MCF 10A (cell line): ENCODE results near the gene PAX2. TPM values are rescaled to one million over a fixed set of nuclear protein-coding genes. Genes with fewer than 3 reads are reported as not detected.

ENCODE experiments used
- BruUV-seq: library from RNA; stranded (reverse); fragments of 400-500 nt; replicated peaks from 2 replicates; lab custom pipeline; 2021; lab: Mats Ljungman, UMichigan
- CTCF ChIA-PET: fragments of 300-600 bp; sonication (Branson Sonifier 250); formaldehyde crosslinking; extraction: SDS; loops from one replicate; lab custom pipeline; 2021; ENCODE audit warnings: antibody characterized with exemption, inconsistent platforms; lab: Yijun Ruan, JAX
- POLR2A ChIA-PET: fragments of 300-600, 350-650 bp; sonication (Branson Sonifier 250); formaldehyde crosslinking; extraction: SDS; loops from one replicate; lab custom pipeline; 2020; ENCODE audit warnings: antibody characterized with exemption, inconsistent platforms; lab: Yijun Ruan, JAX
- DNase-seq: peaks from one replicate; pipeline ENCODE4 v3.0.0-alpha.2; 2018; ENCODE audit not compliant: unreplicated experiment
- H3K27ac Mint-ChIP-seq: one replicate; pipeline ENCODE4 v1.8.0; 2022; ENCODE audit warnings: mild to moderate bottlenecking, low read depth, mixed read lengths; ENCODE audit not compliant: unreplicated experiment
- H3K27me3 Mint-ChIP-seq: one replicate; pipeline ENCODE4 v1.8.0; 2022; ENCODE audit warnings: mixed read lengths; ENCODE audit not compliant: insufficient read depth, unreplicated experiment
- H3K36me3 Mint-ChIP-seq: one replicate; pipeline ENCODE4 v1.8.0; 2022; ENCODE audit warnings: mild to moderate bottlenecking, moderate library complexity, mixed read lengths; ENCODE audit not compliant: insufficient read depth, unreplicated experiment
- H3K4me1 Mint-ChIP-seq: one replicate; pipeline ENCODE4 v1.8.0; 2022; ENCODE audit warnings: mixed read lengths; ENCODE audit not compliant: insufficient read depth, unreplicated experiment
- H3K4me3 Mint-ChIP-seq: one replicate; pipeline ENCODE4 v1.8.0; 2022; ENCODE audit warnings: mild to moderate bottlenecking, moderate library complexity, mixed read lengths; ENCODE audit not compliant: unreplicated experiment
- H3K9me3 Mint-ChIP-seq: one replicate; pipeline ENCODE4 v1.8.0; 2022; ENCODE audit warnings: mixed read lengths; ENCODE audit not compliant: unreplicated experiment
- intact Hi-C: fragments of 100-400 bp; cut with micrococcal nuclease; formaldehyde crosslinking; loops from 2 replicates; pipeline ENCODE4 v1.14.1; 2022
- total RNA-seq: library from RNA; stranded (reverse); gene quantifications from 2 replicates; pipeline ENCODE4 v1.2.3, GENCODE V29; 2022
- TF ChIP-seq, protein P1 (sequence below): fragments of 200-600 bp; IDR thresholded peaks from one replicate; pipeline ENCODE4 v1.8.0; 2022; ENCODE audit warnings: antibody characterized with exemption, mild to moderate bottlenecking; ENCODE audit not compliant: unreplicated experiment

Gene PAX2
- total RNA-seq, 1 experiment from 2014 or later: not detected

DNA sequence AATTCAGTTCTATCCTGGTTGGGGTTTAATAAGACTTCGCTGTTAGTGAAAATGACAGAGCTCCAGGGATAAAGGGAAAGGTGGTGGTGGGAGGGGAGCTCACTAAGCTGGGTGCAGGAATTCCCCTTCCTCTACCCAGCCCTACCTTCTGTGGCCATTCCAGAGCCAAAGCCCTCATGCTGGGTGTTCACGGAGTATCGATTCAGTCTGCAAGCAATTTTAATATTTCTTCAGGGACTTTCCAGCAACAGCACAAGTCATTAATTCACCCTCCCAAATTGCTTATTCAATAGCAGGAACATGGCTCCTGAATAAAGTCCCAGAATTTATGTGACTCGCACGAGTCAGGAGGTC, 22.0 kb downstream of the PAX2 start:
- H3K27ac Mint-ChIP-seq: no peak overlapping the region
- DNase-seq: no peak
- no TSS peak for BruUV-seq
- H3K27me3 Mint-ChIP-seq: peaks cover 60% of the 10 kb centered on the region
- ChIA-PET POLR2A (no interaction called here), CTCF (interaction anchor here (1.1 kb wide), 1 partner anchor 23 kb away, joined by 3 read pairs; no protein-coding TSS in a partner anchor)
- H3K9me3 Mint-ChIP-seq: no peaks in the 10 kb centered on the region
- TF ChIP-seq, protein P1, sequence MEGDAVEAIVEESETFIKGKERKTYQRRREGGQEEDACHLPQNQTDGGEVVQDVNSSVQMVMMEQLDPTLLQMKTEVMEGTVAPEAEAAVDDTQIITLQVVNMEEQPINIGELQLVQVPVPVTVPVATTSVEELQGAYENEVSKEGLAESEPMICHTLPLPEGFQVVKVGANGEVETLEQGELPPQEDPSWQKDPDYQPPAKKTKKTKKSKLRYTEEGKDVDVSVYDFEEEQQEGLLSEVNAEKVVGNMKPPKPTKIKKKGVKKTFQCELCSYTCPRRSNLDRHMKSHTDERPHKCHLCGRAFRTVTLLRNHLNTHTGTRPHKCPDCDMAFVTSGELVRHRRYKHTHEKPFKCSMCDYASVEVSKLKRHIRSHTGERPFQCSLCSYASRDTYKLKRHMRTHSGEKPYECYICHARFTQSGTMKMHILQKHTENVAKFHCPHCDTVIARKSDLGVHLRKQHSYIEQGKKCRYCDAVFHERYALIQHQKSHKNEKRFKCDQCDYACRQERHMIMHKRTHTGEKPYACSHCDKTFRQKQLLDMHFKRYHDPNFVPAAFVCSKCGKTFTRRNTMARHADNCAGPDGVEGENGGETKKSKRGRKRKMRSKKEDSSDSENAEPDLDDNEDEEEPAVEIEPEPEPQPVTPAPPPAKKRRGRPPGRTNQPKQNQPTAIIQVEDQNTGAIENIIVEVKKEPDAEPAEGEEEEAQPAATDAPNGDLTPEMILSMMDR: no peak
- H3K36me3 Mint-ChIP-seq: no peaks in the 10 kb centered on the region
- intact Hi-C loops: no loop called here
- H3K4me1 Mint-ChIP-seq: no peaks in the 10 kb centered on the region
- no peak overlapping the region for H3K4me3 Mint-ChIP-seq

DNA sequence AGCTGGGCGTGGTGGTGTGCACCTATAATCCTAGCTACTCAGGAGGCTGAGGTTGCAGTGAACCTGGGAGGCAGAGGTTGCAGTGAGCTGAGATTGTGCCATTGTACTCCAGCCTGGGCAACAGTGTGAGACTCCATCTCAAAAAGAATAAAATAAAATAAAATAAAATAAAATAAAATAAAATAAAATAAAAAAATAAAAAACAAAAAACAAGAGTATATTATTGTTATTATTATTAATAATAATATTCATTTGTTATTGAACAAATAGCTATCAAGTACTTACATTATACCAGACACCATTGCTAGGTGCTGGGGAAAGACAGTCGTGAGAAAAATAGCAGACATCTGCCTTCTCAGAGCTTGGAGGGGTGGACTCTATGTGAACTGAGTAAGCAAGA, 24.1 kb downstream of the PAX2 start:
- CTCF ChIA-PET: interaction anchor here (0.5 to 0.6 kb wide), 4 partner anchors 16 to 392 kb away, joined by 3 read pairs; no protein-coding TSS in a partner anchor
- Mint-ChIP-seq H3K9me3 (no peaks in the 10 kb centered on the region), H3K4me3 (no peak overlapping the region), H3K27ac (no peak overlapping the region), H3K4me1 (no peaks in the 10 kb centered on the region), H3K36me3 (no peaks in the 10 kb centered on the region), H3K27me3 (peaks cover 49% of the 10 kb centered on the region)
- POLR2A ChIA-PET: no interaction called here
- no peak for DNase-seq
- BruUV-seq: no TSS peak
- intact Hi-C loops: no loop called here
- TF ChIP-seq, protein P1: no peak

DNA sequence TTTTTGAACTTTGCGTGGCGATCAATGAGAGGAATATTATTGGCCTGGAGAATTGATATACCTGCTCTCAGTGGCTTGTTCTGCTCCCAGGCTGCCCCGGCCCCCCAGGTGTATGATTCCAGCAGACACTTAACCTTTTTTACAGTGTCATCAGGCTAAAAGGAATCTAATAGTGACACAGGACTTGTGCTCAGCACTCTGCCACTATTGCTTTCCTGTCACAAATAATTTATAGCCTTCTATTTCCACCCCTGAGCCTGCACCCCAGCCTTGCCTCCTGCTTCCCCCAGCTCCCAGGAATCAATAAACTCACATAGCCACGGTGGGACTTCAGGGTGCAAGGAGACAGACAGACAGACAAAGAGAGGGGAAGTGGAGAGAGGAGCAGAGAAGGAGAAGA, 28.3 kb downstream of the PAX2 start:
- intact Hi-C loops: no loop called here
- no peaks in the 10 kb centered on the region for H3K36me3 Mint-ChIP-seq
- TF ChIP-seq, protein P1: no peak
- no peak overlapping the region for H3K27ac Mint-ChIP-seq
- ChIA-PET POLR2A (interaction anchor here (0.5 kb wide), 1 partner anchor 734 kb away, joined by 3 read pairs; no protein-coding TSS in a partner anchor), CTCF (no interaction called here)
- DNase-seq: no peak
- H3K9me3 Mint-ChIP-seq: no peaks in the 10 kb centered on the region
- H3K4me1 Mint-ChIP-seq: no peaks in the 10 kb centered on the region
- H3K27me3 Mint-ChIP-seq: peaks cover 43% of the 10 kb centered on the region
- no TSS peak for BruUV-seq
- H3K4me3 Mint-ChIP-seq: no peak overlapping the region

DNA sequence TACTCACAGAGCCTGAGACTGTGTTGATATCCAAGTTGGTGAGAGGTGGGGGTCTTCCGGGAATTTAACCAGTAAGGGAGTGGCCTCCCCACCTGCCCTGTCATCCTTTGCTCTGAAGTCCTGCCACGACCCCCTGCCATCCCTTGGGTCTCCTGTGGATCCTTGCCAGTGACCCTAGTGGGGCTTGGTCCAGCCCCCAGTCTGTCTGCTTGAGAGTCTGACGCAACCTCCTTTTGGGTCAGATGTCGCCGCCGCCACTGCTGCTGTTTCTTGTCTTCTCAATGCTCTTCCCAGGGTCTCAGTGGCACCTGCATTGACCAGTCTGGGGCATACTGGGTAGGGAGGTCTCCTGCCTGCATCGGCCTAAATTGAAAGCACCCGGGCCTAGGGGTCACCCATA, 28.8 kb downstream of the PAX2 start:
- TF ChIP-seq, protein P1: no peak
- peaks cover 49% of the 10 kb centered on the region for H3K27me3 Mint-ChIP-seq
- H3K9me3 Mint-ChIP-seq: no peaks in the 10 kb centered on the region
- H3K4me3 Mint-ChIP-seq: no peak overlapping the region
- intact Hi-C loops: no loop called here
- no peaks in the 10 kb centered on the region for H3K4me1 Mint-ChIP-seq
- no peak overlapping the region for H3K27ac Mint-ChIP-seq
- DNase-seq: no peak
- BruUV-seq: no TSS peak
- no peaks in the 10 kb centered on the region for H3K36me3 Mint-ChIP-seq
- CTCF ChIA-PET: no interaction called here
- POLR2A ChIA-PET: no interaction called here
